HG03558 (cell line): Measurements from ENCODE around the gene BACE2.

ENCODE experiments used
- ATAC-seq: cut with Tn5 transposase; IDR thresholded peaks from one replicate; pipeline ENCODE4 v1.9.1; 2021; ENCODE audit warnings: moderate number of reproducible peaks; ENCODE audit not compliant: unreplicated experiment; ENCODE audit errors: extremely low read depth

BACE2 gene

GRCh38 chr21:41147096-41147978 is 20.6 kb upstream of the BACE2 start:
- ATAC-seq = no peak

GRCh38 chr21:41147979-41148355 is 20.0 kb upstream of the BACE2 start:
- no peak for ATAC-seq

DNA sequence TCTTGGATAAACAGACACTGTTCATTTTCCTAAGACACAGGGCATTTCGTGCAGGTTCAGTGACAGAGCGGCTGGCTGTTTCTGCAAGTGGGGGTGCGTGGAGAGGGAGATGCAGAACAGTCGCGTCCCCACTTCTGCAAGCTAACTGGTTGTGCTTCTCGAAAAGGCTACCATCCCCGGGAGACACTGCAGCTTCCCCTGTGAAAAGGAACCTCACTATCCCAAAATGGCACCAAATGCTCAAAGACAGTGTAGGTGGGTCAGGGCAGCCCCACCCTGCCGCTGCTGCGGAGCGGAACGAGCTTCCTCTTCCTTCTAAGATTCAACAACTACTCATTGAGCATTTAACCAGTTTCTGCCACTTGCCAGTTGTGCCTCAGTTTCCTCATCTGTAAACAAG is 19.2 kb upstream of the BACE2 start:
- no peak for ATAC-seq

DNA sequence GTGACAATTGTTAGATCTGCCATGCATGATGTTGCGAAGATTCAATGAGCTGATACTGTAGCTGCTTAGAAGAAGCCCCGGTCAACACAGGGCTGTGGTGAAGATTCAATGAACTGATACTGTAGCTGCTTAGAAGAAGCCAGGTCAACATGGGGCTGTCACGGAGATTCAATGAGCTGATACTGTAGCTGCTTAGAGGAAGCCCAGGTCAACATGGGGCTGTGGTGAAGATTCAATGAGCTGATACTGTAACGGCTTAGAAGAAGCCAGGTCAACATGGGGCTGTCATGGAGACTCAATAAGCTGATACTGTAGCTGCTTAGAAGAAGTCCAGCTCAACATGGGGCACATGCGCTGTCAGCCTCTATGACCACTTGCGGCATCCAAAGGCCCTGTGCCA is 18.8 kb upstream of the BACE2 start:
- ATAC-seq = no peak

DNA sequence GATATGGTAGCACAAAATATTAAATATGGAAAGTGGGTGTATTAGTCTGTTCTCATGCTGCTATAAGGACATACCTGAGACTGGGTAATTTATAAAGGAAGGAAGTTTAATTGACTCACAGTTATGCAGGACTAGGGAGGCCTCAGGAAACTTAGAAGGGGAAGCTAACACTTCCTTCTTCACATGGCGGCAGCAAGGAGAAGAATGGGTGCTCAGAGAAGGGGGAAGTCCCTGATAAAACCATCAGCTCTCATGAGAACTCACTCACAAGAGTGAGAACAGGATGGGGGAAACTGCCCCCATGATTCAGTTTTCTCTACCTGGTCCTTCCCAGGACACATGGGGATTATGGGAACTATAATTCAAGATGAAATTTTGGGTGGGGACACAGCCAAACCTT is 15.8 kb upstream of the BACE2 start:
- no peak for ATAC-seq

GRCh38 chr21:41153443-41153842 is 14.5 kb upstream of the BACE2 start:
- no peak for ATAC-seq

GRCh38 chr21:41156142-41156541 is 11.8 kb upstream of the BACE2 start:
- ATAC-seq = no peak

DNA sequence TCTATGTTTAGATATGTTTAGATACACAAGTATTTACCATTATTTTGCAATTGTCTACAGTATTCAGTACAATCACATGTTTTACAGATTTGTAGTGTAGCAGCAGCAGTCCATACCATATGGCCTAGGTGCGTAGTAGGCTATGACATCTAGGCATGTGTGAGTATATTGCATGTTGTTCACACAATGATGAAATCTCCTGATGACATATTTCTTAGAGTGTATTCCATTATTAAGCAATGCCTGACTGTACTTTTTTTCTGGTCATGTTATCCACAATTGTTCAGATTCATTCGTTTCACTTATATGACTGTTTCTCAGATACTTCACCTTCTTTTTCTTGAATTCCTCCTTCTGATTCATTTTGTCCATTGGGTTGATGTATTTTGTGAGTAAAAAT is 9.9 kb upstream of the BACE2 start:
- no peak for ATAC-seq

GRCh38 chr21:41160036-41160435 is 7.9 kb upstream of the BACE2 start:
- no peak for ATAC-seq

- no peak for ATAC-seq
These were observed 6.5 kb upstream of the BACE2 start for GRCh38 chr21:41161428-41161827.

GRCh38 chr21:41162096-41162495 is 5.9 kb upstream of the BACE2 start:
- ATAC-seq = no peak

DNA sequence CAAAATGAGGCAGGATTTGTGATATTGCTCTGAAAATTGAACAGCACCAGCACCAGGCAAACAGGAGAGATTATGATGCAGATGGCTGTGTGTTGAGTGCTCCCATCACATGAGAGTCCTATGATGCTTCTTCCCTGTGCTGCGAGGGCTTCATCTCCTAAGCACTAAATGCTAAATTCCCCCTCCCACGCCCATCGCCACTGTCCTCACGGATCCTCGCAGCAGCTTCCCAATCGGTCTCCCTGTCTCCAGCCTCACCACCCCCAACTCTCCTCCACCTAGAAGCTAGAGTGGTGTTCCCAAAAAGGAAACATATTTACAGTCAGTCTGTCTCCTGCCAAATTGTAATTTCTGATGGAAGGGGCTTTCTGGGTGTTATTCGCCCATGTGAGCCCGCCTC is 4.9 kb upstream of the BACE2 start:
- no peak for ATAC-seq

DNA sequence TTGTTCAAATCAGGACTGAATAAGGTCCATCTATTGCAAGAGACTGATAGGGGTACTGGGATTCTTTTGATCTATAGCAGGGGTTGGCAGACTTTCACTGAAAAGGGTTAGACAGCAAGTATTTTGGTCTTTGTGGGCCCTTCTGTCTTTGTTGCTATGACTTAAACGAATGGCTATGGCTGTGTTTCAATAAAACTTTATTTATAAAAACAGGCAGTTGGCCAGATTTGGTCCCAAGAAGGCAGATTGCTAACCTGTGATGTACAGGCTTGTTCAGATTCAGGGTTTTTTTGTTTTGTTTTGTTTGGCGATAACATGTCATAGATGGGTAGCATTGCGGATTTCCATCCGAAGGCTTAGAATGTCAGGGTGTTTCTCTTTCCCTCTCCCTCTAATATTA is 3.9 kb upstream of the BACE2 start:
- ATAC-seq = no peak

DNA sequence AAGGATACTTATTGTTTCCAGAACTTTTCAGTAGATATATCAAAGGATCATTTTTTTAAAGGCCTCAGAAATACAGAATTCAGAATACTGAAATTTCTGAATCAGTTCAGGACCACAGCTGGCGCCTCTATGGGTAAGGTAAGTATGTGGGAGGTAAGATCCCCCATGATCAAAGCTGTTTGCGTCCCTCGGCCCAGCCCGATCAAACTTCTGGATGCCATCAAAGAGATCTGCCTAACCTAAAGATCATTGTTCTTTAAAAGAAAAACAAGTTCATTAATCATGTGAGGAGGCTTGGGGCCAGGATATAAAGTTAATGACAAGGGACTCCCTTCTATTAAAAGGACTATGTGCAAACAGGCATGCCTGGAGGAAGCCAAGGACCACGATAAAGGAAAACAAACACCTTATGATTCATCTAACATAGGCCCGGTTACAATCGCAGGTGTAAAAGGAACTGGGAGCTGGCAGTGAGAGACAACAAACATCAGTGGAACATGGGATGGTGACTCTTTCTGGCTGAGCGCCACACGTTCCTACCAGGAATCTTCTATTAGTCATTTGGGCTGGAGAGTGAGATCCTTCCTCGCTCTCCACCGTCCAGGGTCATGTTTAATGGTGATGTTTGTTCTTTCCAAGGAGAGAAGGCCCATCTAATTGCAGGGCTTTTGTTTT is 2.8 kb upstream of the BACE2 start:
- ATAC-seq = no peak

GRCh38 chr21:41166884-41167283 is 1.1 kb upstream of the BACE2 start:
- ATAC-seq = no peak

GRCh38 chr21:41168391-41169257 is 664 bp downstream of the BACE2 start:
- no peak for ATAC-seq

GRCh38 chr21:41169258-41169576 is 1.3 kb downstream of the BACE2 start:
- ATAC-seq = no peak

DNA sequence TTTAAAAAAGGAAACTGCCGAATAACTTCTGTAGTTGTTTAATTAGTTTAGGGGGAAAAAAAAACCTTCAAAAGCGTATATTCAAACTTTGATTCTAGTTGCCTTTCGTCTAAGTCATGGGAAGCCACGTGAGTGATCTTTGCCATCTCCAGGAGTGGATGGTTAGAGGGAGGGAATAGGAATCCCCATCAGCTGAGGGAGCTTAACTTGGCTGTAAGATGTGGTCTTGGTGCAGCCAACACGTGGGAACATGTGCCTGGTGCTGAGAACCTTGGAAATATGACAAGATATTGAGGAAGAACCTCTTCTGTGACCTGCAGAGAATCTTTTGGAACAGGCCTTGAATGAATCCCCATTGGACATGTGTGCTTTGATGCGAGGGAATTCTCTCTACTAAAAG is 1.7 kb downstream of the BACE2 start:
- no peak for ATAC-seq

GRCh38 chr21:41170442-41170841 is 2.5 kb downstream of the BACE2 start:
- ATAC-seq = no peak

DNA sequence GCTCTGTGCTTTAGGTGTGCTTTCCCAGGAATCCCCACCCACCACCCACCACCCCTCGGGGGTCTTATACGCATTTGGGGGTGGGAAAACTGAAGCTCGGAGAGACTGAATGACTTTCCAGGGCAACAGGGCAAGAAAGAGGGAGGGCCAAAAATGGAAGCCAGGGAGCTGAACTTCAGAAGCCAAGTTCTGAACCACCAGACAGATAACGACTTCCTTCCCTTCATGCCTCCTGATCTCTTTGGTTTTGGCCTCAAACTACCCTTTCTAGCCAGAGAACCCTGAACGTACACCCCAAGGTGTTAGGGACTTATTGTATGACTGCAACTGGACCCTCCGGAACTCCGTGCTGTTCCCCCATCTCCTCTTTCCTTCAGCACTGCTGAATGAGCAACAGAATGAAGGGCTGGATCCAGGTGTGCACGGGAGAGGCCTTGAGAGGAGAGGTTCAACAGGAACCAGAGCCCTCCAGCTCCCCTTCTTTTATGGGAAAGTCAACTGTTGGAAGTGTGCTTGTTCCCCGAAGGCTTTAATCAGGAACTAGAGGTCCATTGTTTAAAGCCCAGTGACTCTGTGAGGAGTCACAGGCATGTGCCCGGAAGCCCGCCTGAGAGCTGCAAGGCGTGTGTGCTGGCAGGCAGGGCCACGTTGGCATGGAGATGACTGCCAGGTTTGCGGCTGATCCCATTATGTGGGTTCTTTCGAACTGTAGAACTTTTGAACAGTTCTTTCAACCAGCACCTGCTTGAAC is 3.1 kb downstream of the BACE2 start:
- ATAC-seq = no peak
